ENCODE results near the gene UNC5C.

- TF ChIP-seq, protein P1, sequence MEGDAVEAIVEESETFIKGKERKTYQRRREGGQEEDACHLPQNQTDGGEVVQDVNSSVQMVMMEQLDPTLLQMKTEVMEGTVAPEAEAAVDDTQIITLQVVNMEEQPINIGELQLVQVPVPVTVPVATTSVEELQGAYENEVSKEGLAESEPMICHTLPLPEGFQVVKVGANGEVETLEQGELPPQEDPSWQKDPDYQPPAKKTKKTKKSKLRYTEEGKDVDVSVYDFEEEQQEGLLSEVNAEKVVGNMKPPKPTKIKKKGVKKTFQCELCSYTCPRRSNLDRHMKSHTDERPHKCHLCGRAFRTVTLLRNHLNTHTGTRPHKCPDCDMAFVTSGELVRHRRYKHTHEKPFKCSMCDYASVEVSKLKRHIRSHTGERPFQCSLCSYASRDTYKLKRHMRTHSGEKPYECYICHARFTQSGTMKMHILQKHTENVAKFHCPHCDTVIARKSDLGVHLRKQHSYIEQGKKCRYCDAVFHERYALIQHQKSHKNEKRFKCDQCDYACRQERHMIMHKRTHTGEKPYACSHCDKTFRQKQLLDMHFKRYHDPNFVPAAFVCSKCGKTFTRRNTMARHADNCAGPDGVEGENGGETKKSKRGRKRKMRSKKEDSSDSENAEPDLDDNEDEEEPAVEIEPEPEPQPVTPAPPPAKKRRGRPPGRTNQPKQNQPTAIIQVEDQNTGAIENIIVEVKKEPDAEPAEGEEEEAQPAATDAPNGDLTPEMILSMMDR (conservative IDR thresholded peaks at IDR 0.05; ENCODE audit: low read length), result no peak
- no peak for TF ChIP-seq EZH2phosphoT487 (IDR thresholded peaks at IDR 0.05; ENCODE audit: borderline replicate concordance, low read depth, low read length)
These were observed 32.2 kb downstream of the UNC5C start for GRCh38 chr4:95516528-95517017.
